Astrocyte (in vitro differentiated cells and primary cell): ENCODE measurements around the gene SLC35D1. TPM values are rescaled to one million over a fixed set of nuclear protein-coding genes. Genes with fewer than 3 reads are reported as not detected.
"Not testable (repeated sequence)": the region's sequence is repeated elsewhere in the genome, so short reads cannot be mapped to it uniquely, and the experiment has no call there.

Experiments
- DNase-seq: peaks from one replicate; pipeline ENCODE4 v3.0.0-alpha.2; 2010; ENCODE audit warnings: low read depth
- FAIRE-seq: peaks from 2 replicates; lab custom pipeline; 2011; peaks lifted over from hg19 to GRCh38; lab: Jason Lieb, UNC
- H2AFZ ChIP-seq: 2 replicates; pipeline ENCODE4 v1.6.0; 2012; ENCODE audit warnings: low read depth, low read length, inconsistent platforms
- H3K27ac ChIP-seq: 2 replicates; pipeline ENCODE4 v1.5.1; 2011; ENCODE audit warnings: low read depth, low read length, inconsistent platforms
- H3K27me3 ChIP-seq: 2 replicates; pipeline ENCODE4 v1.6.0; 2011; ENCODE audit warnings: low read length, inconsistent platforms; ENCODE audit not compliant: insufficient read depth
- H3K36me3 ChIP-seq: 2 replicates; pipeline ENCODE4 v1.5.1; 2011; ENCODE audit warnings: low read length, inconsistent platforms; ENCODE audit not compliant: insufficient read depth
- H3K4me1 ChIP-seq: 2 replicates; pipeline ENCODE4 v1.5.1; 2011; ENCODE audit warnings: low read length, inconsistent platforms; ENCODE audit not compliant: insufficient read depth
- H3K4me2 ChIP-seq: 2 replicates; pipeline ENCODE4 v1.6.0; 2012; ENCODE audit warnings: low read length, inconsistent platforms
- H3K4me3 ChIP-seq: 2 replicates; pipeline ENCODE4 v1.5.1; 2011; ENCODE audit warnings: low read depth, mild to moderate bottlenecking, low read length, inconsistent platforms; ENCODE audit not compliant: insufficient read depth
- H3K79me2 ChIP-seq: 2 replicates; pipeline ENCODE4 v1.6.0; 2012; ENCODE audit warnings: mild to moderate bottlenecking, low read length, inconsistent platforms; ENCODE audit not compliant: insufficient read depth
- H3K9ac ChIP-seq: 2 replicates; pipeline ENCODE4 v1.6.0; 2012; ENCODE audit warnings: mild to moderate bottlenecking, low read length, inconsistent platforms
- H3K9me3 ChIP-seq: 2 replicates; pipeline ENCODE4 v1.5.1; 2012; ENCODE audit warnings: low read depth, mild to moderate bottlenecking, low read length, inconsistent platforms; ENCODE audit not compliant: insufficient read depth
- H4K20me1 ChIP-seq: 2 replicates; pipeline ENCODE4 v1.6.0; 2012; ENCODE audit warnings: low read length, inconsistent platforms; ENCODE audit not compliant: insufficient read depth
- H3K27ac Mint-ChIP-seq: one replicate; pipeline ENCODE4 v1.8.0; 2021; ENCODE audit warnings: mild to moderate bottlenecking, mixed read lengths; ENCODE audit not compliant: unreplicated experiment
- H3K27me3 Mint-ChIP-seq: one replicate; pipeline ENCODE4 v1.8.0; 2021; ENCODE audit warnings: low read depth, mixed read lengths; ENCODE audit not compliant: unreplicated experiment
- H3K36me3 Mint-ChIP-seq: one replicate; pipeline ENCODE4 v1.8.0; 2021; ENCODE audit warnings: low read depth, mixed read lengths; ENCODE audit not compliant: unreplicated experiment
- H3K4me1 Mint-ChIP-seq: one replicate; pipeline ENCODE4 v1.8.0; 2021; ENCODE audit warnings: low read depth, mixed read lengths; ENCODE audit not compliant: unreplicated experiment
- H3K4me3 Mint-ChIP-seq: one replicate; pipeline ENCODE4 v1.8.0; 2021; ENCODE audit warnings: mild to moderate bottlenecking, moderate library complexity, mixed read lengths; ENCODE audit not compliant: unreplicated experiment
- H3K9me3 Mint-ChIP-seq: one replicate; pipeline ENCODE4 v1.8.0; 2021; ENCODE audit warnings: mild to moderate bottlenecking, mixed read lengths; ENCODE audit not compliant: unreplicated experiment
- CTCF ChIP-seq: IDR thresholded peaks from 2 replicates; pipeline ENCODE4 v1.5.1; 2011; ENCODE audit warnings: low read depth, mild to moderate bottlenecking, inconsistent platforms, low read length, moderate library complexity; ENCODE audit not compliant: insufficient read depth
- EZH2 ChIP-seq: IDR thresholded peaks from 2 replicates; pipeline ENCODE4 v1.6.1; 2012; ENCODE audit warnings: mild to moderate bottlenecking, low read length, inconsistent platforms; ENCODE audit not compliant: insufficient read depth
- total RNA-seq: library from RNA; stranded (reverse); gene quantifications from 2 replicates; pipeline ENCODE4 v1.2.1, GENCODE V29; 2021

The SLC35D1 gene
- total RNA-seq, 1 donor from 2014 or later = 12.7 TPM

DNA sequence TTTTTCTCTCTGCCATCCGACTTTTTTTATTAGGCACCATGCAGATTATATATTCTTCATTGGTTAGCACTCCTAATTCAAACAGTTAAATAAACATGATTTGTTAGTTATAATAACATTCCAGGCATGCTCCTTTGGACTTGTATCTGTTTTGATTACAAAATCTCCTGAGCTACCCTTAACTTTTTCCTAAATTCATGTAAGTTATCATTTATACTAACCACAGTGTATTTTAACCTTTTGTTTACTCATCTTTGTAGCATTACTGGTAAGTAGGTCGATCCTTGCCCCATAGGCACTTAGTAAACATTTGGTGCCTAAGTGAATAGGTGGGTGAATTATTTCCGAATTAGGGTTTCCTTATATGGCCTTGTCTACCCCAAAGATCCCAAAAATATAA is 85.4 kb downstream of the SLC35D1 start:
- peaks cover 19% of the 10 kb centered on the region for H3K36me3 Mint-ChIP-seq
- no peak overlapping the region for H3K27ac Mint-ChIP-seq
- no peaks in the 10 kb centered on the region for H3K4me1 Mint-ChIP-seq
- Histone ChIP-seq H3K27me3 (no peaks in the 10 kb centered on the region), H4K20me1 (no peaks in the 10 kb centered on the region), H3K9ac (no peak overlapping the region), H3K36me3 (peaks cover 28% of the 10 kb centered on the region), H3K9me3 (no peaks in the 10 kb centered on the region), H3K79me2 (no peaks in the 10 kb centered on the region), H3K4me1 (no peaks in the 10 kb centered on the region), H2AFZ (no peak overlapping the region), H3K4me3 (no peak overlapping the region), H3K4me2 (no peak overlapping the region), H3K27ac (no peak overlapping the region)
- FAIRE-seq = no peak
- no peaks in the 10 kb centered on the region for H3K9me3 Mint-ChIP-seq
- no peaks in the 10 kb centered on the region for H3K27me3 Mint-ChIP-seq
- no peak for TF ChIP-seq CTCF
- no peak for TF ChIP-seq EZH2
- no peak overlapping the region for H3K4me3 Mint-ChIP-seq
- DNase-seq = no peak

GRCh38 chr1:66966188-66966873 is 87.6 kb downstream of the SLC35D1 start:
- not testable (repeated sequence) for H3K79me2 ChIP-seq, H3K9me3 Mint-ChIP-seq, H3K4me3 Mint-ChIP-seq

GRCh38 chr1:66957938-66958337 is 96.0 kb downstream of the SLC35D1 start:
- Histone ChIP-seq H3K27me3 (no peaks in the 10 kb centered on the region), H3K27ac (no peak overlapping the region), H3K79me2 (peaks cover 46% of the 10 kb centered on the region), H3K4me2 (no peak overlapping the region), H2AFZ (no peak overlapping the region), H3K4me1 (no peaks in the 10 kb centered on the region), H3K9me3 (no peaks in the 10 kb centered on the region), H3K4me3 (no peak overlapping the region), H3K9ac (no peak overlapping the region), H3K36me3 (peaks cover 43% of the 10 kb centered on the region), H4K20me1 (peaks cover 32% of the 10 kb centered on the region)
- Mint-ChIP-seq H3K4me3 (no peak overlapping the region), H3K4me1 (no peaks in the 10 kb centered on the region), H3K36me3 (peaks cover 9% of the 10 kb centered on the region), H3K9me3 (no peaks in the 10 kb centered on the region), H3K27me3 (no peaks in the 10 kb centered on the region), H3K27ac (no peak overlapping the region)
- DNase-seq (no peak), FAIRE-seq (no peak)
- TF ChIP-seq EZH2 (no peak), CTCF (no peak)

More at GRCh38 chr1:66966188-66966873, 87.6 kb downstream of the SLC35D1 start:
- not testable (repeated sequence) for H3K4me2 ChIP-seq, H3K27me3 Mint-ChIP-seq, H4K20me1 ChIP-seq, H3K9ac ChIP-seq, DNase-seq, H3K27ac Mint-ChIP-seq, H3K4me1 ChIP-seq, H3K4me3 ChIP-seq, H3K27ac ChIP-seq, H3K4me1 Mint-ChIP-seq, FAIRE-seq, H3K27me3 ChIP-seq, H2AFZ ChIP-seq, H3K9me3 ChIP-seq
- H3K36me3 Mint-ChIP-seq = peaks cover 19% of the 10 kb centered on the region
- H3K36me3 ChIP-seq = peaks cover 34% of the 10 kb centered on the region
